ENCODE results near the gene FBXL14.

DNA sequence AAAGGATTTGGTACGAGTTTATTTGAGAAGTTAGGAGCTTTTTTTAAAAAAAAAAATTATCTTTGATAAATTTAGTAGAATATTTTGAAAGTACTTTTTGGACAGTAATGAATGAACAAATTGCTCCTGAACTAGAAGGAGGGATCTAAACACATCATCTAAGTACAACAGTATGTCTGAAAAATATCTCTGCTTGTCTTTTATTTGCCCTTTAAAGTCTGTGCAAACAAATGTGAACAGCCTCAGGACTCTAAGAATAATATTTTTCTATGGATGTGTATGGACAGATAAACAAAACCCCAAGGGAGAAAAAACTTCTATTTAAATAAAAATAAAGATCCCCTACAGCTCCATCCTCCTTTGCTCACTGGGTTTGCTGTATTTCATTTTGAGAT lies 19.5 kb downstream of the FBXL14 start:
- TF ChIP-seq, protein P1, sequence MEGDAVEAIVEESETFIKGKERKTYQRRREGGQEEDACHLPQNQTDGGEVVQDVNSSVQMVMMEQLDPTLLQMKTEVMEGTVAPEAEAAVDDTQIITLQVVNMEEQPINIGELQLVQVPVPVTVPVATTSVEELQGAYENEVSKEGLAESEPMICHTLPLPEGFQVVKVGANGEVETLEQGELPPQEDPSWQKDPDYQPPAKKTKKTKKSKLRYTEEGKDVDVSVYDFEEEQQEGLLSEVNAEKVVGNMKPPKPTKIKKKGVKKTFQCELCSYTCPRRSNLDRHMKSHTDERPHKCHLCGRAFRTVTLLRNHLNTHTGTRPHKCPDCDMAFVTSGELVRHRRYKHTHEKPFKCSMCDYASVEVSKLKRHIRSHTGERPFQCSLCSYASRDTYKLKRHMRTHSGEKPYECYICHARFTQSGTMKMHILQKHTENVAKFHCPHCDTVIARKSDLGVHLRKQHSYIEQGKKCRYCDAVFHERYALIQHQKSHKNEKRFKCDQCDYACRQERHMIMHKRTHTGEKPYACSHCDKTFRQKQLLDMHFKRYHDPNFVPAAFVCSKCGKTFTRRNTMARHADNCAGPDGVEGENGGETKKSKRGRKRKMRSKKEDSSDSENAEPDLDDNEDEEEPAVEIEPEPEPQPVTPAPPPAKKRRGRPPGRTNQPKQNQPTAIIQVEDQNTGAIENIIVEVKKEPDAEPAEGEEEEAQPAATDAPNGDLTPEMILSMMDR (IDR thresholded peaks at IDR 0.05) = no peak
- TF ChIP-seq POLR2A (IDR thresholded peaks at IDR 0.05) = no peak
